HG02943 (cell line): ENCODE measurements around the gene RPS3A.
A peak's percentile ranks its signal among the peaks of the same experiment; 100 is the strongest.
"Not testable (repeated sequence)": the region's sequence is repeated elsewhere in the genome, so short reads cannot be mapped to it uniquely, and the experiment has no call there.

Experiments
- ATAC-seq: cut with Tn5 transposase; IDR thresholded peaks from one replicate; pipeline ENCODE4 v1.9.1; 2021; ENCODE audit warnings: mild to moderate bottlenecking, low read depth, moderate library complexity; ENCODE audit not compliant: unreplicated experiment

Gene RPS3A

DNA sequence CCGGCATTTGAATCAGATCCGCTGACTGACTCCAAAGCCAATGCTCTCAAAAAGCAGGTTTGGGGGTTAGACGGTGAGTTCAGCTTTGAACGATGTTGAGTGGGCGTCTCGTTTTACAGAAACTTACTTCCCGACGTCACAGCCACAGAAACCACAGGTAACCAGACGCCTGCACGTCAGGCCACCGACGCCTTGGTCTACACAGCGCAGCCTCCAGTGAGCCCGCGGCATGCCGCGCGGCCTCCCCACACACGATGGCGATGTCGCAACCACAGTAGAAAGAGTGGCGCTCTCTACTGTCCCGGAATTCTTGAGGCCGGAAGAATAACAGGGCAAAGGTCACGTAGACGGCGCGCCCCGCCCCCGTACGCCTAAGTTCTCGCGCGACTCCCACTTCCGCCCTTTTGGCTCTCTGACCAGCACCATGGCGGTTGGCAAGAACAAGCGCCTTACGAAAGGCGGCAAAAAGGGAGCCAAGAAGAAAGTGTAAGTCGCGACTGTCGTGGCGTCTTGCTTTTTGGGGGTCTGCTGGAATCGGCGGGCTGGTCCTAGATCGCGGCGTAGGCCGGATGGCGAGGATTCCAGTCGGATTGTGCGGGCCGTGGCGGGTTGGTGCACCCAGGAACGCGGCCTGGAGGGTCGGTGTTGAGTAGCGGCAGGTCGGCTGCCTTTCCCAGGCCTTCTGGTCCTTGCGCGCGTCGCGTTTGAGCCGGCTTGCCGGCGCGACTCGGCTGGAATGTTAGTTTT, at the start of gene RPS3A:
RPS3A (plus strand) TSS at position 400 of the 747 bp plus-strand sequence; CDS start at position 425, 25 bp downstream.
- ATAC-seq = peak; percentile 95

GRCh38 chr4:151052785-151053184, 46.6 kb upstream of the RPS3A start:
- ATAC-seq = no peak

- ATAC-seq = no peak
These were observed 43.9 kb upstream of the RPS3A start for GRCh38 chr4:151055539-151055938.

DNA sequence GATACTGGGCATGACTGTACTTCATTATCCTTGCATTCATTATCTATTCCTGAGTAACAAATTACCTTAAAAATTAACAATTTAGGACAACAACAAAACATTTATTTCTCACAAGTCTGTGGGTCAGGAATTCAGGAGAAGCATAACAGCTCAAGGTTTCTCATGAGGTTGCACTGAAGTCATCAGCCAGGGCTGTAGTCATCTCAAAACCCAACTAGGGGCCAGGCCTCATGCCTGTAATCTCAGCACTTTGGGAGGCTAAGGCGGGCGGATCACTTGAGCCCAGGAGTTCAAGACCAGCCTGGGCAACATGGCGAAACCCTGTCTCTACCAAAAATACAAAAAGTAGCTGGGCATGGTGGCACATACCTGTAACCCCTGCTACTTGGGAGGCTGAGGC, 36.3 kb upstream of the RPS3A start:
- ATAC-seq = not testable (repeated sequence)

GRCh38 chr4:151067316-151067970, 32.0 kb upstream of the RPS3A start:
- no peak for ATAC-seq

GRCh38 chr4:151074416-151074916, 25.0 kb upstream of the RPS3A start:
- no peak for ATAC-seq

DNA sequence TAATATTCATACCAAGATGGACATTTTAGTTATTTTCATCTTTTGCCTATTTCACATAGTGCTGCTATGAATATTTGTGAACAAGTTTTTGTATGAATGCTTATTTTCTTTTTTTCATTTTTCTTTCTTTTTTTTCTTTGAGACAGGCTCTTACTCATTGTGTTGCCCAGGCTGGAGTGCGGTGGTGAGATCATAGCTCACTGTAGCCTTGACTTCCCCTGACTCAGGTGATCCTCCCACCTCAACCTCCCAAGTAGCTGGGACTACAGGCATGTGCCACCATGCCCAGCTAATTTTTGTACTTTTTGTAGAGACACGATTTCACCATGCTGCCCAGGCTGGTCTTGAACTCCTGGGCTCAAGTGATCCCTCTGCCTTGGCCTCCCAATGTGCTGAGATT, 21.4 kb upstream of the RPS3A start:
- not testable (repeated sequence) for ATAC-seq

- no peak for ATAC-seq
These were observed 12.0 kb upstream of the RPS3A start for GRCh38 chr4:151087467-151087866.

- no peak for ATAC-seq
These were observed 8.4 kb upstream of the RPS3A start for GRCh38 chr4:151091047-151091446.

- no peak for ATAC-seq
These were observed 6.9 kb upstream of the RPS3A start for GRCh38 chr4:151092488-151092887.

DNA sequence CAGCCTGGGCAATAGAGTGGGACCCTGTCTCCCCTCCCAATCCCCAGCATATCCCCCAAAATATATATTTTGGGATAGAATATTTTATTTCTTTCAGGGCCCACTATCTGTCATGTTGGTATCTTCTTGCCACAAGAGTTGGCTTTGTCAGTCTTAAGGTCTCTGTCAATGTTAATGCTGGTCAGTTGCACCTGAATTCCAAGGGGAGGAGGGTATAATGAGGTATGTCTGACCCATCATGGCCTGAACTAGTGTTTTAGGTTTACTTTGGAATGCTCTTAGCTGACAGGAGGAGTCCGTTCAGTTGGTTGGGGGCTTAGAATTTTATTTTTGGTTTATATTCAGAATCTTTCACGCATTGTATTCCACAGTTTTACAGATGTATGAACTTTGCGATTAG, 6.2 kb upstream of the RPS3A start:
- no peak for ATAC-seq

DNA sequence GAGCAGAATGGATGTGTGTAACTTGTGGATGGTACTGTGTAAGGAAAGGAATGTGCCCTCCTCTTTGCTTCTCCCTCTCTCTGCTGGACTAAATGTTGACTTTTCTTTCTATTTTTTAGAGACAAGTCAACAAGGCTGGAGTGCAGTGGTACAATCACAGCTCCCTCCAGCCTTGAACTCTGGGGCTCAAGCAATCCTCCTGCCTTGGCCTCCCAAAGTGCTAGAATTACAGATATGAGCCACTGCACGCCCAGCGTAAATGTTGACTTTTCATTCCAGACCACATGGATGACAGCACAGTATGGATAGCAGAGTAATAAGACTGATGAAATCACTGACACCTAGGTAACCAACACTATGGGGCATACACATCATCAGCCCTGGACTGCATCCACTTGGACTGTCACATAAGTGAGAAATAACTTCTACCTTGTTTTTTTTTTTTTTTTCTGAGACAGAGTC, 5.1 kb upstream of the RPS3A start:
- ATAC-seq = no peak

GRCh38 chr4:151095142-151095541, 4.3 kb upstream of the RPS3A start:
- no peak for ATAC-seq

DNA sequence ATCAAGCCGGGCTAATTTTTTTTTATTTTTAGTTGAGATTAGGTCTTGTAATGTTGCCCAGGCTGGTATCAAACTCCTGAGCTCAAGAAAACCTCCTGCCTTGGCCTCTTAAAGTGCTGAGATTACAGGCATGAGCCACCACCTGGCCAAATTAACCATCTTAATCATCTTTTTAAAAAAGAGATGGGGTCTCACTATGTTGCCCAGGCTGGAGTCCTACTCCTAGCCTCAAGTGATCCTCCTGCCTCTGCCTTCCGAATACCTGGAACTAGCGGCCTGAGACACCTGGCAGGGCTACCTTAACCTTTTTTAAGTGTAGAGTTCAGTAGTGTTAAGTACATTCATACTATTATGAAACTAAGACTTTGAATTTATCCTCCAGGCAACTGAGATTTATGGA, 1.7 kb upstream of the RPS3A start:
- ATAC-seq = no peak

DNA sequence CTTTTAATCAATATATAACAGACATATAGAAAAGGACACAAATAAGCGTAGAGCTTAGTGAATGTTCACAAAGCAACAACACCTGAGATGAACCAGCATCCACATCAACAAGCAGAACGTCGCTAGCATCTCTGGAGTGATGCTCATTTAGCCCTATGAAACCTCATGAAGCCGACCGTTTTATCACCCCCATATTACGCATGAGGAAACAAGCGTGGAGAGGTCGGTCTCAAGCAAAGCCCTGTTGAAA, 524 bp upstream of the RPS3A start:
- no peak for ATAC-seq

DNA sequence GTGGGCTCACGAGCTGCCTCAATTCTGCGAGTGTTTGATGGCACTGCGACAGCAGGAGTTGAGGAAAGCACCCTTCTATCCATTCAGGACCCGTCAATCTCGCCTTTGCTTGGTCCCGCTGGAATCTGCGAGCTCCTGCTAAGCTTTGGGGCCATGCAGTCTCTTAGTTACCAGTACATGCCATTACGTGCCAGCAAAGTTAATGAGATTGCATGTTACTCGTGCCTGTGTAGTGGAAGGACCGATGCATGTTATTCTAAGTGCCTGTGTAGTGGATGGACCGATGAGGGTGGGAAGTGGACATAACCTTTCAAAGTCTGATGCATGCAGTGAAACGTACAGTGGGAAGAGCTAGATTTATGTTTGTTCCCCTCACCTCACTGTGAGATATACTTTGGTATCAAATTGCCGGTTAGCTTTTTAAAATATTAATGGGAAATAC, 569 bp downstream of the RPS3A start:
- no peak for ATAC-seq

DNA sequence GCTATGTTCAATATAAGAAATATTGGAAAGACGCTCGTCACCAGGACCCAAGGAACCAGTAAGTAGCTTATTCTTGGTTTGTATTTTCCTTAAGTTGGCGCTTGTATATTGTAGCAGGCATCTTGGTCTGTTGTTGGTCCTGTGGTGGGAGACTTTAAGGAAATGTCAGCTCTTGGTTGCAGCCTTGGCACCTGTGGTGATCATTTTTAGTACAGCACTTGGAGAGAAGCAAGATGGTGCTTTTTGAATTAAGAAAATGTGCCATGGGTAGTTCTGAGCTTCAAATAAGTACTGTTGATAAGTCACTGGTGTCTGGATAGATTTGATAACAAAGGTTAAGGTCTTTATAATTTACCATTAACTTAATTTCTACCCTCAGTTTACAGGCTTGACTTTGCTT, 1.1 kb downstream of the RPS3A start:
- ATAC-seq = no peak

GRCh38 chr4:151103758-151104157, 4.3 kb downstream of the RPS3A start:
- ATAC-seq = no peak

GRCh38 chr4:151104621-151105020, 5.2 kb downstream of the RPS3A start:
- ATAC-seq = no peak

DNA sequence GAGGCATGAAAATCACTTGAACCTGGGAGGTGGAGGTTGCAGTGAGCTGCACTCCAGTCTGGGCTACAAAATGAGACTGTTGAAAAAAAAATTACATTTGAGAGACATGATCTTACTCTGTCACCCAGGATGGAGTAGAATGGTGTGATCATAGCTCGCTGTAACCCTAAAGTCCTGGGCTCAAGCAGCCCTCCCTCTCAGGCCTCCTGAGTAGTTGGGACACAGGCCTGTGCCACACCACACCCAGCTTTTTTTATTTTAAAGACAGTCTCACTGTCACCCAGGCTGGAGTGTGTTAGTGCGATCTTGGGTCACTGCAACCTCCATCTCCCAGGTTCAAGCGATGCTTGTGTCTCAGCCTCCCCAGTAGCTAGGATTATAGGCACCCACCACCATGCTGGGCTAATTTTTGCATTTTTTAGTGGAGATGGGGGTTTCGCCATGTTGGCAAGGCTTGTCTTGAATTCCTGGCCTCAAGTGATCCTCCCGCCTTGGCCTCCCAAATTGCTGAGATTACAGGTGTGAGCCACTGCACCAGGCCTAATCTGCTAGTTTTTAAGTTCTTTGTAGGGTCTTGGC, 6.1 kb downstream of the RPS3A start:
- no peak for ATAC-seq

GRCh38 chr4:151107063-151107462, 7.6 kb downstream of the RPS3A start:
- no peak for ATAC-seq

- ATAC-seq = no peak
These were observed 10.8 kb downstream of the RPS3A start for GRCh38 chr4:151110236-151110635.
